Activated T-cell treated with anti-CD3 and anti-CD28 coated beads, Interleukin-2, amount 50 U/mL, for 72 hours (primary cell): ENCODE results near the gene TRIP6. TPM values are rescaled to one million over a fixed set of nuclear protein-coding genes. Genes with fewer than 3 reads are reported as not detected.
A peak's percentile ranks its signal among the peaks of the same experiment; 100 is the strongest.

Source experiments
- ATAC-seq, 2 donors: fragments of 150-1000 bp; cut with Tn5 transposase; replicated peaks in 1 of 2; 2 replicates each; pipeline ENCODE4 v1.10.0; 2021; ENCODE audit warnings: moderate library complexity in 2 of 2, mild to moderate bottlenecking in 1 of 2
- DNase-seq, 2 donors: peaks; one replicate each; pipeline ENCODE4 v3.0.0; 2021 to 2022; ENCODE audit warnings: mixed read lengths in 1 of 2
- H3K27ac Mint-ChIP-seq: one replicate; pipeline ENCODE4 v1.8.0; 2022; ENCODE audit warnings: mild to moderate bottlenecking, moderate library complexity, mixed read lengths
- H3K27me3 Mint-ChIP-seq: one replicate; pipeline ENCODE4 v1.8.0; 2022; ENCODE audit warnings: low read depth, mixed read lengths
- H3K36me3 Mint-ChIP-seq, 2 donors: one replicate each; pipeline ENCODE4 v1.8.0; 2022; ENCODE audit warnings: mixed read lengths in 2 of 2, mild to moderate bottlenecking in 1 of 2; ENCODE audit not compliant: insufficient read depth in 2 of 2
- H3K4me1 Mint-ChIP-seq: one replicate; pipeline ENCODE4 v1.8.0; 2022; ENCODE audit warnings: low read depth, mixed read lengths
- H3K4me3 Mint-ChIP-seq, 2 donors: one replicate each; pipeline ENCODE4 v1.8.0; 2022; ENCODE audit warnings: mild to moderate bottlenecking in 2 of 2, mixed read lengths in 2 of 2, moderate library complexity in 2 of 2
- H3K9me3 Mint-ChIP-seq, 2 donors: one replicate each; pipeline ENCODE4 v1.8.0; 2022; ENCODE audit warnings: mixed read lengths in 2 of 2
- total RNA-seq, 2 donors: library from RNA; stranded (reverse); gene quantifications; one replicate each; pipeline ENCODE4 v1.2.3, GENCODE V29; 2022

Gene TRIP6
- total RNA-seq, 2 donors from 2014 or later = 28.3 to 31.5 TPM

DNA sequence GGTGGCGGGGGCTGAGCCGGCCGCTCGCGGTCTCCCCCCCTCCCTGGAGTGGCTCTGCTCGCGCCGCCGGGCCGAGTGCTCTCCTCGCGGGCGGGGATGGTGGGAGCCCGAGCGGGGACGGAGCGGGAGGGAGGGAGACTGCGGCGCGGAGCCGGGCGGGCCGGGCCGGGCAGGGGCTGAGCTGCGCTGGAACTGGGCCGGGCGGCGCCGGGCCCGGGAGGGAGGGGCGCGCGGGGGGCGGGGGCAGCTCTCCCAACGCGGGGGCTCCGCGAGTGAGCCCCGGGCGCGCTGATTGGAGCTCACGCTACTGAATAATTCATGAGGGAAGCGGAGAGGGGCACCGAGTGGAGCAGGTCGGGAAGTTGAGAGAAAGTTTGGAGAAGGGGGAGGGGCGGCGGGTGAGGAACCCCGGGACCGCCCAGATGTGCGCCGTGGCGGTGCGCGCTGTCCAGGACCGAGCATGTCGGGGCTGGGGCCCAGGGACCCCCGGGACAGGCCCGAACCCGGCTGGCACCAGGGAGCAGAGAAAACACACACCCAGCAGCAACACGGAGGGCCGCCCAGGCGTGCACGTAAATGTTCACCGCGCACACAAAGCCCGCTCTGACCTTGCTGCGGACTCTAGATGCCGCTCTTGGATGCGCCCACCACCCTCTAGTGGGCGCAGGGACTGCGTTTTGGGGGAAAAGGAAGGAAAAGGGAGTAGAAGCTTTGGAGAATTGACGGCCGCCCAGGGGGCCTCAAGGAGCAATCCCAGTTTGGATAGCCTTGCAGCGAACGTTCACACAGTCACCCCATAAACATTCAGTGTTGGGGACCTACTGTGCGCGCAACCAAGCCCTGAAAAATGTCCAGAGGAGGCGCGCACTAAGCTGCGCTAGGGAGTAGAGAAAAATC lies 39.6 kb upstream of the TRIP6 start, which contains the start of gene EPHB4:
Gene EPHB4, minus strand, starts transcription at position 194 of the 897 bp plus-strand sequence. CDS start 493 bp downstream, outside the sequence.
- no peak within 1 kb of the TSS for H3K27ac Mint-ChIP-seq
- peaks cover 42% of the 10 kb centered on the region for H3K27me3 Mint-ChIP-seq
- peak within 1 kb of the TSS; percentile 87 to 88 for H3K4me3 Mint-ChIP-seq
- H3K36me3 Mint-ChIP-seq = peaks cover 3% of the 10 kb centered on the region in 2 donors
- no peaks in the 10 kb centered on the region for H3K9me3 Mint-ChIP-seq
- DNase-seq = peak; percentile 8 to 14
- peaks cover 18% of the 10 kb centered on the region for H3K4me1 Mint-ChIP-seq
- peak; percentile 61 to 66 for ATAC-seq

DNA sequence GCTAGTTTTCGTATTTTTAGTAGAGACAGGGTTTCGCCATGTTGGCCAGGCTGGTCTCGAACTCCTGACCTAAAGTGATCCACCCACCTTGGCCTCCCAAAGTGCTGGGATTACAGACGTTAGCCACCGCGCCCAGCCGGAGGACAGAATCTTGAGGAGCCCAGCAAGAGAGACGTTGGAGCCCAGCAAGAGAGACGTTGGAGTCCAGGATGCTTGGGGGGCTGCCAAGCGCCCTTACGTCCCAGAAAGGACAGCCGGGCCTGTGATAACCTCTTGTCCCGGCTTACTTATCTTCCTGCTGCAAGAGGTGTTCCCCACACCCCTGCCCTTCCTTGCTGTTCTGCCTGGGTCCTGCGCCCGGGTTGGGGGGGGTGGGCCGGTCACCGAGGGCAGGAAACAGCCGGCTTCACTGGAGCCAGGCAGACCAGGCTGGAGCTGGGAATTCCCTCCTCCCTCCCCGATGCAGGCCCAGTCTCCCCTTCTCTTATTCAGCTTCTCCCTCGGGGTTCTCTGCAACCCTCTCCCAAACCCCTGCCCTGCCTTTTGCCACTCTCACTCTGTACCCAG lies 38.0 kb upstream of the TRIP6 start:
- no peak for DNase-seq
- Mint-ChIP-seq H3K4me3 (no peak overlapping the region), H3K27me3 (peaks cover 42% of the 10 kb centered on the region), H3K9me3 (no peaks in the 10 kb centered on the region), H3K36me3 (peaks cover 3% of the 10 kb centered on the region in 2 donors), H3K27ac (no peak overlapping the region), H3K4me1 (peaks cover 18% of the 10 kb centered on the region)
- ATAC-seq = no peak

DNA sequence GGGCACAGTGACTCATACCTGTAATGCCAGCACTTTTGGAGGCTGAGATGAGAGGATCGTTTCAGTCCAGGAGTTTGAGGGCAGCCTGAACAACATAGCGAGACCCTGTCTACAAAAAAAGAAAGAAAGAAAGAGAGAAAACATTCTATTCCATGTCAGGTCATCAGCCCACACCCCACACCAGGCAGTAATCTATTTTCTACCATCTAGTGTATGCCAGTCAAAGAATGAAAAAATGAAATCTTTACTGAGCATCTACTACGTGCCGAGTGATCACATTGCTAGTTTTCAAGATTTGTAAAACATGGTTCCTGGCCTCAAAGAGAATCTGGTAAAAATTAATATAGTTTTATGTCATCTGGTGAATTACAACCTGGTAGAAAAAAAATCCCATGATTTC lies 36.8 kb upstream of the TRIP6 start:
- Mint-ChIP-seq H3K4me1 (peaks cover 18% of the 10 kb centered on the region), H3K27me3 (peaks cover 35% of the 10 kb centered on the region), H3K9me3 (no peaks in the 10 kb centered on the region), H3K27ac (no peak overlapping the region), H3K4me3 (no peak overlapping the region), H3K36me3 (peaks cover 3% of the 10 kb centered on the region in 2 donors)
- ATAC-seq (peak in 1 of 2 donors; percentile 42), DNase-seq (no peak)

DNA sequence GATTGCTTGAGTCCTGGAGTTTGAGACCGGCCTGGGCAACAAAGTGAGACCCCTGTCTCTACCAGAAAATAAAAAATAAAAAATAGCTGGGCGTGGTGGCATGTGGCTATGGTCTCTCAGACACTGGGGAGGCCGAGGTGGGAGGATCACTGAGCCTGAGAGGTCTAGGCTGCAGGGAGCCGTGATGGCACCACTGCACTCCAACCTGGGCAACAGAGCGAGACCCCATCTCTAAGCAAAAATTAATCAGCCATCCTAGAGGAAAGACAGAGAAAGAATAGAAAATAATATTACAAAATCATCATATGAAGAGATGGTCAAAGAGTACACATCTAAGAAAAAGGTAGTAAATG lies 34.9 kb upstream of the TRIP6 start:
- Mint-ChIP-seq H3K4me3 (no peak overlapping the region), H3K27ac (no peak overlapping the region), H3K36me3 (peaks cover 2 to 3% of the 10 kb centered on the region in 2 donors), H3K27me3 (peaks cover 22% of the 10 kb centered on the region), H3K9me3 (no peaks in the 10 kb centered on the region), H3K4me1 (peaks cover 13% of the 10 kb centered on the region)
- DNase-seq (no peak), ATAC-seq (no peak)

DNA sequence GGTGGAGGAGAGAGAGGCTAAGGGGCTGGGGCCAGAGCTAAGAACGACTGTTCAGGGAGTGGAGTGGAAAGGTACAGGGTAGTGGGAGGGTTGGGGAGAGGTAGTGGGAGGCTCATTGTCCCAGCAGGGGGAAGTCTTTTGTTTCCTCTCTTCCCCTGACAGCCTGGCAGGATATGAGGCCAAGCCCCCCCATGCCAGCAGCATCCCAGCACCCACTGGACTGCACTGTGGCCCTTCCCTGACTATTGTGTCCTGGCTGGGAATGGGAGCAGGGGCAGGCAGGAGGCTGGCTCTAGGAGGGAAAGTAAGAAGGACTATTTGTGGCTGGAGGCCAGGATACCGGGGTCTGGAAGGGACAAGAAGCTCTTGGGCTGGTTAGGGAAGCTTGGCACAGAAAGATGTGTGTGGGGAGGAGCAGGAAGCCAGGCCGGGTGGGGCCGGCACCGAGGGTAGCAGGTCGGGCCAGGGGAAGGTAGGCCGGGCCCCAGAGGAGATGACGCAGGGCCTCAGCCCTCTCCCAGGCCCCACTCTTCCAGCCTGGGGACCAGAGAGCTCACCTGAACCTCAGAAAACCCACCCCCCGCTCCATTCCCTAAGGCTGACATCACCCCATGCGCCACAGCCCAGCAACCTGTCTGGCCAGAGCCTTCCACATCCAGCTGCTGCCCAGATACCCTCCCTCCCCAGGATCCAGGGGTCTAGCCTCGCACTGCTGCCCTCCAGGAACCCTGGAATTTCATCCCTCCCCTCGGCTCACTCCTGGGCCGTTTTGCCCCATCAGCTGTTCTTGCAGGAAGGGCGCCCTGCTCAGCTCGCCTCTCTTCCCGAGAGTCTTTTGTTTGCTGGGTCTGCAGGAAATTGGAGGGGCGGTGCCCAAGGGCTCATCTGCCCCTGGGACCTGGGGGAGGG lies 31.0 kb upstream of the TRIP6 start:
- Mint-ChIP-seq H3K27ac (no peak overlapping the region), H3K4me3 (peak overlapping the region; percentile 38 to 40), H3K27me3 (no peaks in the 10 kb centered on the region), H3K36me3 (no peaks in the 10 kb centered on the region), H3K9me3 (no peaks in the 10 kb centered on the region), H3K4me1 (peaks cover 11% of the 10 kb centered on the region)
- ATAC-seq (no peak), DNase-seq (no peak)

DNA sequence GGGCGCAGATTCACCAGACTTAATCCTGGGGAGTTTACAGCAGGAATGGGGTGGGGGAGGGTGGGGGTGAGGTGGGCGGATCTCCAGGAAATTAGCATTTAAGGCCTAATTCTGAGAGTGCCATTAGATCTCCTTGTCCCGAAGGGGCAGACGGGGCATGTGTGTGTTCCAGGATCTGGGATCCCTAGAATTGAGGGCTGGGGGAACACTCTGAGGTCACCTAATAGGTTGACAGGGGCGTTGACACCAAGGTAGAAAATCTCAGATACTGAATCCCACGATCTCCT lies 30.4 kb upstream of the TRIP6 start:
- Mint-ChIP-seq H3K27me3 (no peaks in the 10 kb centered on the region), H3K9me3 (no peaks in the 10 kb centered on the region), H3K36me3 (no peaks in the 10 kb centered on the region), H3K27ac (no peak overlapping the region), H3K4me3 (peak overlapping the region; percentile 82 to 84), H3K4me1 (peaks cover 11% of the 10 kb centered on the region)
- ATAC-seq (no peak), DNase-seq (no peak)

DNA sequence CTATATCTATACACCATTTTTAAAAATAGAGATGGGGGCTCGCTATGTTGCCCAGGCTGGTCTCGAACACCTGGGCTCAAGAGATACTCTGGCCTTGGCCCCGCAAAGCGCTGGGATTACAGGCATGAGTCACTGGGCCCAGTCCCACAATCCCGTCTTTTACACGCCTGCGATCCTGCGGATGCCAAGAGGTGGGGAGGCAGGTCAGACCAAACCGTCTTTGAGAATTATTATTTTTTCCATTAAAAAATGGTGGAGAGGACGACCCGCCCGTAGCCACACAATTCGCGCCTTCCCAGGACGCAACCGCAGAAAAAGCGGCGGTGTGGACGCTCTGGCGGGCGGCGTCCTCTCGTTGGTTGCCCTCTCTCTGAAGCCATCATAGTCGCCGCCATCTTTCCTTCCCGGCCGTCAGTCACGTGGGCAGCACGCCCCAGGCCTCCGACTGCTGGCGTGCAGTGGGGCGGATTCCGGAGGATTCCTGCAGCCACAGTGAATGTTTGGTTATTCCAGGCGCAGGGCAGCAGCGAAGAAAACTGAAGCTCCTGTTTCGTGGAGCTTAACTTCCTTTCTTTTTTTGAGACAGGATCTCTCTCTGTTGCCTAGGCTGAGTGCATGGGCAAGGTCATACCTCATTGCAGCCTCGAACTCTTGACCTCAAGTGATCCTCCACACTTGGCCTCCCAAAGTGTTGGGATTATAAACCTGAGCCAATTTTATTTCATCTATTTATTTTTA lies 29.9 kb upstream of the TRIP6 start:
- Mint-ChIP-seq H3K9me3 (no peaks in the 10 kb centered on the region), H3K27ac (peak overlapping the region; percentile 30), H3K4me3 (peak overlapping the region; percentile 82 to 84), H3K36me3 (no peaks in the 10 kb centered on the region), H3K27me3 (no peaks in the 10 kb centered on the region), H3K4me1 (peaks cover 11% of the 10 kb centered on the region)
- DNase-seq = peak; percentile 80 to 84
- peak; percentile 98 to 99 for ATAC-seq

DNA sequence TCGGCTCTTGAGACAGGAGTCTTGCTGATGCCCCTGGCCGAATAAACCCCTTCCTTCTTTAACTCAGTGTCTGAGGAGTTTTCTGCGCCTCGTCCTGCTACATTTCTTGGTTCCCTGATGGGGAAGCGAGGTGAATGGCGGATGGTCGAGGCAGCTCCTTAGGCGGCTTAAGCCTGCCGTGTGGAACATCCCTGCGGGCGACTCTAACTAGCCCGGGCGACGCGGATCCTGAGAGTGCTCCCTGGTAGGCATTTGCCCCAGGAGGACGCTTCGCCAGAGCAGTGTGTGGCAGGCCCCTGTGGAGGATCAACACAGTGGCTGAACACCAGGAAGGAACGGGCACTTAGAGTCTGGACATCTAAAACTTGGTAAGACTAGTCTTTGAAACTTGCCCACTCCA lies 27.8 kb upstream of the TRIP6 start:
- no peak overlapping the region for H3K27ac Mint-ChIP-seq
- no peaks in the 10 kb centered on the region for H3K36me3 Mint-ChIP-seq
- no peaks in the 10 kb centered on the region for H3K9me3 Mint-ChIP-seq
- no peak overlapping the region for H3K4me3 Mint-ChIP-seq
- H3K4me1 Mint-ChIP-seq = peaks cover 11% of the 10 kb centered on the region
- DNase-seq (no peak), ATAC-seq (no peak)
- H3K27me3 Mint-ChIP-seq = no peaks in the 10 kb centered on the region

DNA sequence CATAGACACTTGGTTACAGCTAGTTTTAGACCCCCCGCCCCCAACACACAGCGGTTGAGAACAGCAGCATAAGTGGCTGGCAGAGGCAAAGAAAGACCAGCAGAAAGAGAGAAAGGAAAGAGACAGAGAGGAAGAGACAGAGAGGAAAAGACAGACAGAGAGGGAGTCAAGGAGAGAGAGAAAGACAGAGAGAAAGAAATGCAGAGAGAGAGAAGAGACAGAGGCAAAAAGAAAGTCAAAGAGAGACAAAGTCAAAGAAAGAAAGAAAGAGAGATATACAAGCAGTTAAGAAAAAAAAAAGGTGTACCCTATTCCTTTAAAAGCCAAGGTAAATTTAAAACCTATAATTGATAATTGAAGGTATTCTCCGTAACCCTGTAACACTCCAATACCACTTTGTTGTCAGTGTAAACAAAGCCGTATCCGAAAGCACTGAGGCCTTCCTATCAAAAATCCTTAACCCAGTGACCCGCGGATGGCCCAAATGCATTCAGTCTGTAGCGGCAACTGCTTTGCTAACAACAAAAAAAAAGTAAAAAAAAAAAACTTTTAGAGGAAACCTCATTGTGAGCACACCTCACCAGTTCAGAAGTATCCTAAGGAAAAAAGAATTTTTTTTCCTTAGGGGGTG lies 26.6 kb upstream of the TRIP6 start:
- Mint-ChIP-seq H3K27ac (no peak overlapping the region), H3K4me3 (no peak overlapping the region), H3K4me1 (peaks cover 11% of the 10 kb centered on the region), H3K27me3 (no peaks in the 10 kb centered on the region), H3K9me3 (no peaks in the 10 kb centered on the region), H3K36me3 (no peaks in the 10 kb centered on the region)
- ATAC-seq = no peak
- DNase-seq = no peak

DNA sequence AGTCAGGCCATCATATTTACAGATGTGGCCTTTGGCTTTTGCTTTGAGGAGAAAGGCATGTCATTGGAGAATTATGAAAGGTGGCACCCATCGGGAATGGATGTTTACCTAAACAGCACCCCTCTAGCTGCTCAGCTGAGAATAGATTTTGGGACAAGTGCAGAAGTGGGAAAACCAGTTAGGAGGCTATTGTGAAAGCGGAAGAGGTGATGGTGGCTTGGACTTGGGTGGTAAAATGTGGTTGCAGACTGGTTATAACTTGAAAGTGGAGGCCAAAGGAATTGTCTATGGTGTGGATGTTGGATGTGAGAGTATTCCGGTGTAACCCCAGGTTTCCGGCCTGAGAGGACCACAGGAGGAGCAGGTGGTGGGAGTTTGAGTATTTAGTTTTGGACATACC lies 19.8 kb upstream of the TRIP6 start:
- Mint-ChIP-seq H3K27me3 (no peaks in the 10 kb centered on the region), H3K4me3 (no peak overlapping the region), H3K9me3 (no peaks in the 10 kb centered on the region), H3K4me1 (no peaks in the 10 kb centered on the region), H3K36me3 (no peaks in the 10 kb centered on the region), H3K27ac (no peak overlapping the region)
- ATAC-seq (no peak), DNase-seq (no peak)

DNA sequence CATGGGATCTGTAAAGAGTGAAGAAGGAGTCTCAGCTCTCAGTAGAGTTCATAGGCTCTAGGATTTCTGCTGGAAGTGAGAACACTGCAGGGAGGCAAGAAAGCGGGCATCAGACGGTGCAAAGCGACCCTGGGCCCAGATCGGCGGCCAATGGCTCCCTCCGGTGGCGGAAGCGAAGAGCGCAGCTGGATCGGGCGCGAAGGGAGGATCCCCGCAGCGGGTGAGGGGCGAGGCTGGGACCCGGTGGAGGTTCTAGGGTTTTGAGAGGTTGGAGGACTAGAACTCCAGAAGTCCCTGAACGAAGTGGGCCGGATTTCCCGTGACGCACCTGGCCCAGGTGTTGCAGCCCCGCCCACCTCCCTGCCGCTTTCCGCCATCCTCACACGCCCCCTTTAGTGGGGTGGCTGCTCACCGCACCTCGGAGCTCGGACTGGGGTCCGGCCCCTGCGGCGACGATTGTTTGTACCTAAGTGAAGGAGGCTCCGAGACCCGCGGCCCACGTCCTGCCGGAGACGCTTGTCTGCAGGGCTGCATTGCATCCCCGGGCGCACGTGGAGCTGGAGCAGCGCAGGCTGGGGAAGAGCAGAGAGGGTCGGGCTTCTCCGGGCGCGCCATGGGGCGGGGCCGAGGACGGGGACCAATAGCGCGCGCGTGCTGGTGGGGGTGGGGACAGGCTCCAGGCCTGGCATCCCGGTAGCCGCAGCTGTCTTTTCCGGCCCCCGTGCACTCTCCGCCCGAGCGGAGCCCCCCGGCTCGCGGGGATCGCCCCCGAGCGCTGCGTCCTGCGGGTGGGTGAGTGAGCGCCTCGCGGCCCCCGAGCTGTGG lies 14.9 kb upstream of the TRIP6 start, which contains the start of gene SLC12A9:
Gene SLC12A9, plus strand, starts transcription at position 666 of the 825 bp plus-strand sequence. CDS start 1,485 bp downstream, outside the sequence.
- H3K4me3 Mint-ChIP-seq = peak within 1 kb of the TSS; percentile 94 to 96
- peaks cover 7% of the 10 kb centered on the region for H3K4me1 Mint-ChIP-seq
- H3K36me3 Mint-ChIP-seq = no peaks in the 10 kb centered on the region
- H3K27me3 Mint-ChIP-seq = no peaks in the 10 kb centered on the region
- peak within 1 kb of the TSS; percentile 73 for H3K27ac Mint-ChIP-seq
- no peaks in the 10 kb centered on the region for H3K9me3 Mint-ChIP-seq
- DNase-seq = peak; percentile 93
- ATAC-seq = peak; percentile 98 to 99
